Measurements from ENCODE around the gene APP. TPM values are rescaled to one million over a fixed set of nuclear protein-coding genes. Genes with fewer than 3 reads are reported as not detected.

Gene APP
- total and polyA plus RNA-seq, 7 donors, result 37.7 to 118 (median 56.6) TPM

DNA sequence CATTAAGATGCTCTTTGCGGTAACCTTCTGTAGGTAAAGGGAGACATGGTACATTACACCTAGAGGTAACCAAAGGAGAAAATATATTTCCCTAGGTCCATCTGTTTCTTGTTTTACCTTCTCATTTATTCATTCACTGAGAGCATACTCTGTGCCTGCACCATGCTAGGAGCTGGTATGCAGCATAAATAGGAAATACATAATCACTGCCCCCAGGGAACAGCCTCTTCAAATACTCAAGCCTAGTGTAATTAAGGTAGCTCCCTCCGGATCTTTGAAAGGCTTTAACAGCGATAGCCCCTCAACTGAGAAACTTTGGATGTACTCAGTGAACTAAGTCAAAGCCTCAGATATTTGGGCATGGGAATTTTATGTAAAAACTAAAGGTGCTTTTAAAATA lies 312.2 kb downstream of the APP start:
- Histone ChIP-seq H3K9me3 (no peaks in the 10 kb centered on the region), H3K4me3 (no peak overlapping the region), H3K27ac (no peak overlapping the region), H3K27me3 (ENCODE audit: insufficient read depth in 3 of 3, low read length in 2 of 3) (peaks cover 0 to 6% (median 4%) of the 10 kb centered on the region in 3 donors), H3K36me3 (ENCODE audit: insufficient read depth in 1 of 2, low read depth in 1 of 2) (no peaks in the 10 kb centered on the region), H3K4me1 (no peaks in the 10 kb centered on the region)
- ATAC-seq (no peak), DNase-seq (no peak)
- TF ChIP-seq, protein P1, sequence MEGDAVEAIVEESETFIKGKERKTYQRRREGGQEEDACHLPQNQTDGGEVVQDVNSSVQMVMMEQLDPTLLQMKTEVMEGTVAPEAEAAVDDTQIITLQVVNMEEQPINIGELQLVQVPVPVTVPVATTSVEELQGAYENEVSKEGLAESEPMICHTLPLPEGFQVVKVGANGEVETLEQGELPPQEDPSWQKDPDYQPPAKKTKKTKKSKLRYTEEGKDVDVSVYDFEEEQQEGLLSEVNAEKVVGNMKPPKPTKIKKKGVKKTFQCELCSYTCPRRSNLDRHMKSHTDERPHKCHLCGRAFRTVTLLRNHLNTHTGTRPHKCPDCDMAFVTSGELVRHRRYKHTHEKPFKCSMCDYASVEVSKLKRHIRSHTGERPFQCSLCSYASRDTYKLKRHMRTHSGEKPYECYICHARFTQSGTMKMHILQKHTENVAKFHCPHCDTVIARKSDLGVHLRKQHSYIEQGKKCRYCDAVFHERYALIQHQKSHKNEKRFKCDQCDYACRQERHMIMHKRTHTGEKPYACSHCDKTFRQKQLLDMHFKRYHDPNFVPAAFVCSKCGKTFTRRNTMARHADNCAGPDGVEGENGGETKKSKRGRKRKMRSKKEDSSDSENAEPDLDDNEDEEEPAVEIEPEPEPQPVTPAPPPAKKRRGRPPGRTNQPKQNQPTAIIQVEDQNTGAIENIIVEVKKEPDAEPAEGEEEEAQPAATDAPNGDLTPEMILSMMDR (IDR thresholded peaks at IDR 0.05), result no peak
- WGBS, 3 donors, result 83 to 94% (median 88%) methylated on average over 3 of the region's 3 CpGs
- intact Hi-C loops (cut with DNase I), result no loop called here

- H3K4me1 ChIP-seq, result no peaks in the 10 kb centered on the region
- no peaks in the 10 kb centered on the region for H3K9me3 ChIP-seq
- intact Hi-C loops (cut with DNase I), result no loop called here
- no peak overlapping the region for H3K27ac ChIP-seq
- DNase-seq (no peak), ATAC-seq (no peak)
- 21 to 28% (median 23%) methylated on average over 6 of the region's 6 CpGs for WGBS, 3 donors
- no peaks in the 10 kb centered on the region for H3K36me3 ChIP-seq (ENCODE audit: insufficient read depth in 1 of 2, low read depth in 1 of 2)
- H3K27me3 ChIP-seq (ENCODE audit: insufficient read depth in 3 of 3, low read length in 2 of 3), result peaks cover 0 to 6% (median 4%) of the 10 kb centered on the region in 3 donors
- TF ChIP-seq, protein P1 (IDR thresholded peaks at IDR 0.05), result no peak
- H3K4me3 ChIP-seq, result no peak overlapping the region
Measured at GRCh38 chr21:25857308-25858074, 313.1 kb downstream of the APP start.

GRCh38 chr21:25855576-25855975 lies 315.0 kb downstream of the APP start:
- H3K9me3 ChIP-seq, result no peaks in the 10 kb centered on the region
- TF ChIP-seq, protein P1 (IDR thresholded peaks at IDR 0.05), result no peak
- H3K27me3 ChIP-seq (ENCODE audit: insufficient read depth in 3 of 3, low read length in 2 of 3), result peaks cover 0 to 4% (median 3%) of the 10 kb centered on the region in 3 donors
- ATAC-seq, result no peak
- no peaks in the 10 kb centered on the region for H3K36me3 ChIP-seq (ENCODE audit: insufficient read depth in 1 of 2, low read depth in 1 of 2)
- no peak for DNase-seq
- H3K27ac ChIP-seq, result no peak overlapping the region
- no peak overlapping the region for H3K4me3 ChIP-seq
- H3K4me1 ChIP-seq, result no peaks in the 10 kb centered on the region
- intact Hi-C loops (cut with DNase I), result no loop called here
- WGBS, 3 donors, result 87 to 89% (median 88%) methylated on average over 5 of the region's 5 CpGs

GRCh38 chr21:25850126-25850842 lies 320.3 kb downstream of the APP start:
- Histone ChIP-seq H3K9me3 (no peaks in the 10 kb centered on the region), H3K27me3 (ENCODE audit: insufficient read depth in 3 of 3, low read length in 2 of 3) (no peaks in the 10 kb centered on the region), H3K4me3 (no peak overlapping the region), H3K27ac (no peak overlapping the region), H3K4me1 (no peaks in the 10 kb centered on the region), H3K36me3 (ENCODE audit: insufficient read depth in 1 of 2, low read depth in 1 of 2) (no peaks in the 10 kb centered on the region)
- WGBS, 3 donors, result 54 to 97% (median 97%) methylated on average over 1 of the region's 1 CpG
- no peak for ATAC-seq
- intact Hi-C loops (cut with DNase I), result no loop called here
- no peak for DNase-seq
- TF ChIP-seq, protein P1 (IDR thresholded peaks at IDR 0.05), result no peak

Measured in psoas muscle (tissue), 8 donors.